GM19239 (cell line): ENCODE results near the gene NUDT7.

Source experiments
- DNase-seq: peaks from one replicate; pipeline ENCODE4 v3.0.0; 2011; ENCODE audit warnings: low spot score; ENCODE audit not compliant: insufficient read length
- FAIRE-seq: peaks from 2 replicates; lab custom pipeline; 2011; peaks lifted over from hg19 to GRCh38; lab: Jason Lieb, UNC

The NUDT7 gene

GRCh38 chr16:77721752-77722308 lies 484 bp upstream of the NUDT7 start:
- FAIRE-seq: no peak
- no peak for DNase-seq

DNA sequence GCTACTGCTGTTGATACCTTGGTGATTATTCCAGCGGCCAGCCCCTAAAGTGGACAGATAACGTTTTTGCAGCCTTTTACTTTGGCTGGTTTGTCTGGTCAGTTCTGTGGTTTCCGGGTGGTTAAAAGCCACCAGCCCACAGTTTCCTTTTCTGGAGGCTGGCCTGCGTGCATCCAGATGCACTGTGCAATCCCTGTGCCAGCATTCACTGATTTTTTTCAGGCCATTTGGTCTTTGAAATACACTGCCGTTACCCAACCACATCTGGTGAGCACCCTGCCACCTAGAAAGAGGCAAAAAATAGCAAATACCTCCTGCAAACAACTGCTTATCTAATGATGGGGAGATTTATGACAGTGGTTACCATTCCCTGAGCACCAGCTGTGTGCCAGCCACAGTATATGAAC lies 797 bp downstream of the NUDT7 start:
- FAIRE-seq (no peak), DNase-seq (no peak)

- FAIRE-seq: no peak
- DNase-seq: no peak
Observed at GRCh38 chr16:77724174-77724573, 1.9 kb downstream of the NUDT7 start.

DNA sequence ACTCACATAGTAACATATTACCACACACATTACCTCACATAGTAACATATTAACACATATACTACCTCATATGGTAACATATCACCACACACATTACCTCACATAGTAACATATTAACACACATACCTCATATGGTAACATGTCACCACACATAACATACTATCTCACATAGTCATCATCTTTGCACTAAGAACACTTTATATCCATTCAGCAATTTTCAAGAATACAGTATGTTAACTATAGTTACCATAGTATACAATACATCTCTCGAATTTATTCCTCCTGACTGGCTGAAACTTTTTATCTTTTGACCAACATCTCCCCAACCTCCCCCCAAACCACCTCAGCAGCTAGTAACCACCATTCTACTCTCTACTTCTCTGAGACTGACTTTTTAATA lies 7.6 kb downstream of the NUDT7 start:
- FAIRE-seq (no peak), DNase-seq (no peak)

GRCh38 chr16:77732241-77732946 lies 10.1 kb downstream of the NUDT7 start:
- DNase-seq: no peak
- FAIRE-seq: no peak

DNA sequence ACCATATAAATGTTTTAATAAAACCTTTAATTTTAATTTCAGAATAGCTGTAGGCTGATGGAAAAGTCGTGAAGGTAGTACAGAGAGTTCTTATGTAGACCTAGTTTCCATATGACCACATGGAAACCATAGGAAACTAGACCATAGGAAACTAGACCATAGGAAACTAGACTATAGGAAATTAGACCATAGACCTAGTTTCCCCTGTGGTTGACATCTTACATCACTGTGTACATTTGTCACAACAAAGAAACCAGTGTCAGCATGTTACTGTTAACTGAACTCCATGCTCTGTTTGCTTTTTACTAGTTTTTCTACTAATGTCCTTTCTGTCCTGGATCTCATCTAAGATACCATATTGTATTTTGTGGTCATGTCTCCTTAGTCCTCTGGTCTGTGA lies 14.6 kb downstream of the NUDT7 start:
- FAIRE-seq: no peak

DNA sequence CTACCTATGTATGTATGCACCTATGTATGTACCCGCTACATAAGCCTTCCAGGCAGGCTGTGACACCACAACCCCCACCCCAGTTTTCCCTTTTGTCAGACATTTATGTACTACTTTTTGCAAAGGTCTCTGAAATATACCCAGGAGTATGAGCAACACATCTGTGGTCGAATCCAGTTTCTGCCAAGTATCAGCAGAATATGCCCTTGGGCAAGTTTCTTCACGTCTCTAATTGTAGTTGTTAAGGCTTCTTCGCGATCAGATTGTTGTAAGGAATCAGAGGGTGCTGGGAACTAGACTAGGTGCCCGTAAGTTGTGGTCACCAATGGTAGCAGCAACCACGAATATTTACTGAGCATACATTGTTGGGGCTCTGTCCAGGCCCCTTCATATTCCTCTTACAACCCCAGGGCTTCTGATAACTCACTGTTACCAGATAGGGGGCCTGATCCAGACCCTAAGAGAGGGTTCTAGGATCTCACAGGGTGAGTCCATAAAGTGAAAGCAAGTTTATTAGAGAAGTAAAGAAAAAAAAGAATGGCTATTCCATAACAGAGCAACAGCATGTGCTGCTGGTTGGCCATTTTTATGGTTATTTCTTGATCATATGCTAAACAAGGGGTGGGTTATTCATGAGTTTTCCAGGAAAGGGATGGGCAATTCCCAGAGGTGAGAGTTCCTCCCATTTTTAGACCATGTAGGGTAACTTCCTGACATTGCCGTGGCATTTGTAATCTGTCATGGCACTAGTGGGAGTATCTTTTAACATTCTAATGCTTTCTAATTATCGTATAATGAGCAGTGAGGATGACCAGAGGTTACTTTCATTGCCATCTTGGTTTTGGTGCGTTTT lies 16.6 kb downstream of the NUDT7 start:
- FAIRE-seq (no peak), DNase-seq (no peak)

More for the DNA sequence above, 14.6 kb downstream of the NUDT7 start:
- no peak for DNase-seq

GRCh38 chr16:77739559-77739892 lies 17.2 kb downstream of the NUDT7 start:
- FAIRE-seq (no peak), DNase-seq (no peak)

GRCh38 chr16:77744141-77744540 lies 21.8 kb downstream of the NUDT7 start:
- DNase-seq: no peak
- FAIRE-seq: no peak

DNA sequence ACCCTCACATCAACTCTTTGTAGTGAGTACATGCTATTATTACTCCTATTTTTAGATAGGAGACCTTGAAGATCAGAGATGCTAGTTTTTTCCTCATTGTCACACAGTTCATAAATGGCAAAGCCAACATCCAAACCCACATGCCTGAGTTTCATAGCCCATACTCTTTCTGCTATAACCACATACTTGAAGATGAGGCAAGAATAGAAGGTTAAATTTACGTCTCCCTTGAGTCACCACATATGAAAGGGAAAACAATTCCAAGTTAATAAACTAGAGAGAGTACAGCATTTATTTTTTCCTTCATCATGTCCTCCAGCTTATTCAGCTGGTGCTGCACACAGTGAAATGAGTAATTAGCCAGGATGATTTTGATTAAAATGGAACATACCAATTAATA lies 23.7 kb downstream of the NUDT7 start:
- FAIRE-seq (no peak), DNase-seq (no peak)

GRCh38 chr16:77748421-77749005 lies 26.2 kb downstream of the NUDT7 start:
- DNase-seq: no peak

DNA sequence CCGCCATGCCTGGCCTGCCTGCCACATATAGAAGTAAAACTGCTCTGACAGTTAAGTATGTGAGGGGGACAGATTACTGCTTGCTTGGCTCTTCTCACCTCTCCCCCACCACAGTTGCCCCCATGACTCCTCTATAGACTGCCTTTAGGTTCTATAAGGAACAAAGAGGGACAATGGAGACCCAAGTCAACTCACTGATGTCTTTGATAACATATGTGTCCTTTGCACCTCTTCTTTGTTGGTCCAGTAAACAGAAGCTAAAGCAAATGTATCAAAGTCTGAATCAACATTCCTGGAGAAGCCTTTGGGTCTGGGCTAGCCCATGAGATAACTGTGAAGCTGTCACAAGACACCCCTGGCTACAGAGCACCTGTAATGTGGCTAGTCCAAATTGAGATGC lies 27.1 kb downstream of the NUDT7 start:
- DNase-seq (no peak), FAIRE-seq (no peak)

More at GRCh38 chr16:77748421-77749005, 26.2 kb downstream of the NUDT7 start:
- no peak for FAIRE-seq

GRCh38 chr16:77758046-77758445 lies 35.7 kb downstream of the NUDT7 start:
- FAIRE-seq: no peak

GRCh38 chr16:77758508-77758907 lies 36.2 kb downstream of the NUDT7 start:
- DNase-seq: no peak

More at GRCh38 chr16:77758046-77758445, 35.7 kb downstream of the NUDT7 start:
- DNase-seq: no peak

GRCh38 chr16:77759201-77759600 lies 36.9 kb downstream of the NUDT7 start:
- DNase-seq (no peak), FAIRE-seq (no peak)

More at GRCh38 chr16:77758508-77758907, 36.2 kb downstream of the NUDT7 start:
- FAIRE-seq: no peak

GRCh38 chr16:77759821-77760220 lies 37.5 kb downstream of the NUDT7 start:
- no peak for FAIRE-seq
- DNase-seq: no peak

- DNase-seq: no peak
Observed at GRCh38 chr16:77760800-77761199, 38.5 kb downstream of the NUDT7 start.

GRCh38 chr16:77761204-77761603 lies 38.9 kb downstream of the NUDT7 start:
- DNase-seq (no peak), FAIRE-seq (no peak)

More at GRCh38 chr16:77760800-77761199, 38.5 kb downstream of the NUDT7 start:
- FAIRE-seq: no peak

- DNase-seq (no peak), FAIRE-seq (no peak)
Observed at GRCh38 chr16:77762262-77762661, 39.9 kb downstream of the NUDT7 start.

DNA sequence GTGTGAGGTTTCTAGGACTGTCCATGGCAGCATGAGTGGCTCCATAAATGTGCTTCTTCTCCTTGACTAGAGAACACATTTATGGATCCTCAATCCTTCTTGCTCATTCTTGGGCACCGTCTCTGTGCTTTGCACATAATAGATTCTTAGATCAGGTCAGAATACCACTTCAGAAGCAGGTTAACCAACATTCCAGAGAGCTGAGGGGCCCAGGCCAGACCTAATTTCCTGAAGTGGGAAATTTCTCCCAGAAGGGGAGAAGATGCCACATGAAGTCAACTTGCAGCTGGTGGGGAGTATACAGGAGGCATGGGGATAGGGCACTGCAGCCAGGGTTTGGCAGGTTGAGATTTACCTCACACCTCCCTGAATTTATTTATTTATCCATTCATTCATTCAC lies 41.7 kb downstream of the NUDT7 start:
- DNase-seq: no peak
- no peak for FAIRE-seq

- DNase-seq: no peak
- FAIRE-seq: no peak
Observed at GRCh38 chr16:77767211-77767610, 44.9 kb downstream of the NUDT7 start.
